HepG2 (cell line): ENCODE measurements around the gene CCDC150. TPM values are rescaled to one million over a fixed set of nuclear protein-coding genes. Genes with fewer than 3 reads are reported as not detected.

Experiments used
- ATAC-seq: fragments of 200-7000 bp; cut with Tn5 transposase; 3 replicates; pipeline ENCODE4 v1.9.1; 2020; ENCODE audit warnings: mild to moderate bottlenecking, moderate library complexity
- BruUV-seq: library from RNA; stranded (reverse); fragments of 400-500 nt; replicated peaks from 2 replicates; lab custom pipeline; 2021; lab: Mats Ljungman, UMichigan
- CTCF ChIA-PET: fragments of 300-600 bp; formaldehyde crosslinking; extraction: SDS; loops from one replicate; lab custom pipeline; 2021; ENCODE audit warnings: low total read pairs, inconsistent platforms, low intra/inter-chr PET ratio; lab: Yijun Ruan, JAX
- POLR2A ChIA-PET: fragments of 350-600 bp; sonication (Branson Sonifier 250); formaldehyde crosslinking; loops from one replicate; lab custom pipeline; 2020; ENCODE audit warnings: antibody characterized with exemption, inconsistent platforms; lab: Yijun Ruan, JAX
- DNase-seq: peaks from one replicate; pipeline ENCODE4 v3.0.0-alpha.2; 2015; ENCODE audit warnings: low spot score
- FAIRE-seq: peaks from 3 replicates; lab custom pipeline; 2011; peaks lifted over from hg19 to GRCh38; lab: Jason Lieb, UNC
- H2AFZ ChIP-seq: one replicate; pipeline ENCODE4 v1.6.1; 2011; ENCODE audit warnings: low read length, inconsistent platforms
- H3K27ac ChIP-seq: fragments of 300-600 bp; 3 replicates; pipeline ENCODE4 v1.8.0; 2011; ENCODE audit warnings: mixed run types, mild to moderate bottlenecking, mixed read lengths, low read length, inconsistent platforms; ENCODE audit not compliant: insufficient read depth; ENCODE audit errors: extremely low read length
- H3K27me3 ChIP-seq, 2 experiments: fragments of 200-600 bp in 1 of 2; 2 replicates in 1 of 2; 3 replicates in 1 of 2; pipeline versions ENCODE4 v1.6.0 to v1.8.0; 2011; ENCODE audit warnings: low read length in 2 of 2, mild to moderate bottlenecking in 2 of 2, moderate library complexity in 2 of 2, inconsistent platforms in 1 of 2; ENCODE audit not compliant: insufficient read depth in 2 of 2, control insufficient read depth in 1 of 2
- H3K36me3 ChIP-seq, 2 experiments: fragments of 200-600 bp in 1 of 2; replicated peaks in 1 of 2; 2 replicates in 1 of 2; 3 replicates in 1 of 2; pipeline versions ENCODE4 v1.5.1 to v1.8.0; 2011; ENCODE audit warnings: low read length in 2 of 2, inconsistent platforms in 1 of 2; ENCODE audit not compliant: insufficient read depth in 2 of 2, control insufficient read depth in 1 of 2
- H3K4me1 ChIP-seq: 2 replicates; pipeline ENCODE4 v1.5.1; 2012; ENCODE audit warnings: low read length, inconsistent platforms; ENCODE audit not compliant: insufficient read depth
- H3K4me2 ChIP-seq: 2 replicates; pipeline ENCODE4 v1.6.0; 2011; ENCODE audit warnings: low read depth, low read length, inconsistent platforms
- H3K4me3 ChIP-seq, 3 experiments: fragments of 200-600 bp in 1 of 3; sonication (generic), shearing (Covaris generic) in 1 of 3; replicated peaks in 1 of 3; 2 replicates each; pipeline ENCODE4 v1.5.1; 2011 to 2016; ENCODE audit warnings: low read length in 3 of 3, inconsistent platforms in 2 of 3, low read depth in 2 of 3, mild to moderate bottlenecking in 2 of 3, control low read depth in 1 of 3, mixed read lengths in 1 of 3; ENCODE audit not compliant: insufficient read depth in 1 of 3
- H3K79me2 ChIP-seq: one replicate; pipeline ENCODE4 v1.6.1; 2011; ENCODE audit warnings: low read length, inconsistent platforms; ENCODE audit not compliant: insufficient read depth
- H3K9ac ChIP-seq: 2 replicates; pipeline ENCODE4 v1.6.0; 2011; ENCODE audit warnings: mild to moderate bottlenecking, low read depth, low read length, inconsistent platforms; ENCODE audit not compliant: insufficient read depth
- H3K9me3 ChIP-seq: 2 replicates; pipeline ENCODE4 v1.5.1; 2012; ENCODE audit warnings: mild to moderate bottlenecking, low read length
- H4K20me1 ChIP-seq: 2 replicates; pipeline ENCODE4 v1.6.0; 2011; ENCODE audit warnings: inconsistent platforms, mild to moderate bottlenecking, low read length, moderate library complexity; ENCODE audit not compliant: insufficient read depth
- CEBPB ChIP-seq: IDR thresholded peaks from 2 replicates; pipeline ENCODE4 v1.6.1; 2011; ENCODE audit warnings: low read depth, low read length, improper control_type of control experiment, borderline replicate concordance
- CREBL2 ChIP-seq: sonication (generic); formaldehyde crosslinking; IDR thresholded peaks from 2 replicates; pipeline ENCODE4 v1.8.1; 2023; ENCODE audit warnings: missing genetic modification reagents, mild to moderate bottlenecking, borderline replicate concordance
- MAFG ChIP-seq: sonication (generic); formaldehyde crosslinking; IDR thresholded peaks from 2 replicates; pipeline ENCODE4 v1.5.1; 2020; ENCODE audit warnings: mild to moderate bottlenecking, missing genetic modification reagents
- MED8 ChIP-seq: sonication (generic); formaldehyde crosslinking; IDR thresholded peaks from 2 replicates; pipeline ENCODE4 v1.8.1; 2023; ENCODE audit warnings: mild to moderate bottlenecking, missing genetic modification reagents; ENCODE audit not compliant: insufficient replicate concordance
- NCOA2 ChIP-seq: sonication (generic); formaldehyde crosslinking; IDR thresholded peaks from 2 replicates; pipeline ENCODE4 v1.8.0; 2022; ENCODE audit warnings: inconsistent platforms
- NKX3-1 ChIP-seq: sonication (generic); formaldehyde crosslinking; IDR thresholded peaks from 2 replicates; pipeline ENCODE4 v1.5.0; 2020; ENCODE audit warnings: missing genetic modification reagents
- NONO ChIP-seq, 2 experiments: fragments of 450-650 bp in 1 of 2; sonication (generic) in 1 of 2; formaldehyde crosslinking in 1 of 2; IDR thresholded peaks in 1 of 2; conservative IDR thresholded peaks in 1 of 2; 2 replicates each; pipeline versions ENCODE4 v1.6.1 to v1.8.0; 2017 to 2022; ENCODE audit warnings: mild to moderate bottlenecking in 1 of 2, missing genetic modification reagents in 1 of 2, moderate library complexity in 1 of 2
- PITX1 ChIP-seq: sonication (generic); formaldehyde crosslinking; IDR thresholded peaks from 2 replicates; pipeline ENCODE4 v1.5.1; 2020; ENCODE audit warnings: mild to moderate bottlenecking, missing genetic modification reagents
- SMYD3 ChIP-seq: sonication (generic); formaldehyde crosslinking; IDR thresholded peaks from 2 replicates; pipeline ENCODE4 v1.8.1; 2023; ENCODE audit warnings: mild to moderate bottlenecking, missing genetic modification reagents
- SP1 ChIP-seq, 2 experiments: fragments of 450-650 bp in 1 of 2; sonication (generic) in 1 of 2; formaldehyde crosslinking in 1 of 2; IDR thresholded peaks; 2 replicates each; pipeline versions ENCODE4 v1.4.0 to v1.6.1; 2016 to 2020; ENCODE audit warnings: missing genetic modification reagents in 1 of 2
- ZFP41 ChIP-seq: sonication (generic); formaldehyde crosslinking; IDR thresholded peaks from 2 replicates; pipeline ENCODE4 v1.4.0; 2020; ENCODE audit warnings: mild to moderate bottlenecking, missing genetic modification reagents, borderline replicate concordance
- ZNF124 ChIP-seq: sonication (generic); formaldehyde crosslinking; IDR thresholded peaks from 2 replicates; pipeline ENCODE4 v1.4.0; 2020; ENCODE audit warnings: missing genetic modification reagents
- ZNF138 ChIP-seq: sonication (generic); formaldehyde crosslinking; IDR thresholded peaks from 2 replicates; pipeline ENCODE4 v1.5.0; 2020; ENCODE audit warnings: mild to moderate bottlenecking, low read depth, missing genetic modification reagents
- ZNF30 ChIP-seq: sonication (generic); formaldehyde crosslinking; IDR thresholded peaks from 2 replicates; pipeline ENCODE4 v1.5.0; 2020; ENCODE audit warnings: mild to moderate bottlenecking, missing genetic modification reagents
- ZNF816 ChIP-seq: sonication (generic); formaldehyde crosslinking; IDR thresholded peaks from 2 replicates; pipeline ENCODE4 v1.8.0; 2022; ENCODE audit warnings: missing genetic modification reagents, mild to moderate bottlenecking, borderline replicate concordance
- WGBS: methylation state at CpG from one replicate; pipeline ENCODE4 v1.1.6; 2017; ENCODE audit warnings: low lambda C conversion rate; 5-methylcytosine and 5-hydroxymethylcytosine counted together
- in situ Hi-C: cut with HindIII; loops from 2 replicates; pipeline ENCODE4 v1.10.0; 2017; ENCODE audit warnings: low pct_unique_long_range_greater_than_20kb; ENCODE audit not compliant: extremely low pct_ligation_motif_present
- intact Hi-C: fragments of 100-400 bp; cut with micrococcal nuclease; formaldehyde crosslinking; loops from one replicate; pipeline ENCODE4 v1.10.0; 2022; ENCODE audit not compliant: unreplicated experiment
- polyA plus RNA-seq, 8 experiments: library from polyadenylated mRNA; depleted of rRNA in 3 of 8; stranded (reverse) in 7 of 8; unstranded in 1 of 8; fragments of >200 nt; fragmentation: Illumina TruSeq in 4 of 8; extraction: Trizol in 4 of 8; gene quantifications; 2 replicates each; pipeline versions ENCODE4 v1.2.1 to v1.2.3, GENCODE V29; 2011 to 2016; ENCODE audit warnings: low read depth in 4 of 8, missing spikeins in 1 of 8, mixed read lengths in 1 of 8; ENCODE audit not compliant: insufficient read depth in 1 of 8
- total RNA-seq, 5 experiments: library from RNA; depleted of rRNA; stranded (reverse); fragments of >200 nt; fragmentation: Illumina TruSeq; extraction: Trizol; gene quantifications; 2 replicates each; pipeline ENCODE4 v1.2.3, GENCODE V29; 2016; ENCODE audit warnings: low read depth in 1 of 5
- TF ChIP-seq, protein P1 (sequence below): IDR thresholded peaks from 2 replicates; pipeline ENCODE4 v1.6.1; 2016; ENCODE audit warnings: mild to moderate bottlenecking, missing biosample characterization, missing genetic modification reagents

CCDC150 gene
- total and polyA plus RNA-seq, 2 of the 13 experiments (the other 11 are each of a cell fraction or from before 2014, with no cell fraction given) = 14.9 to 32.6 TPM

GRCh38 chr2:196718419-196719109 lies 79.0 kb downstream of the CCDC150 start:
- no peak for FAIRE-seq
- 54% methylated on average over 6 of the region's 6 CpGs for WGBS
- Histone ChIP-seq H4K20me1 (no peaks in the 10 kb centered on the region), H3K27ac (peak overlapping the region; percentile 81), H3K4me3 (peak overlapping the region in 2 of 3 experiments; percentile 11 to 42; a peak in 4 of 6 replicates), H2AFZ (peak overlapping the region; percentile 93), H3K9ac (peak overlapping the region; percentile 60), H3K27me3 (no peaks in the 10 kb centered on the region), H3K9me3 (no peaks in the 10 kb centered on the region), H3K79me2 (no peaks in the 10 kb centered on the region), H3K4me1 (peaks cover 14% of the 10 kb centered on the region), H3K4me2 (peak overlapping the region; percentile 69), H3K36me3 (peaks cover 3 to 7% of the 10 kb centered on the region in 2 experiments; a peak in 4 of 5 replicates)
- ATAC-seq = peak; percentile 74
- no peak for DNase-seq
- ChIA-PET CTCF (no interaction called here), POLR2A (interaction anchor here (0.9 to 1.7 kb wide), 4 partner anchors 11 to 209 kb away, joined by 3 to 10 read pairs (median 3); partner anchors contain the start of genes CCDC150 and GTF3C3)
- no TSS peak for BruUV-seq
- TF ChIP-seq ZNF124 (CRISPR knock-in tag) = 0 out of 2 replicates have a peak, but pooled peaks have one; percentile 18
- TF ChIP-seq CEBPB = peak; percentile 7; the same call in 1 of the 2 replicates
- peak; percentile 22; the same call in 1 of the 2 replicates for TF ChIP-seq NCOA2 (CRISPR knock-in tag)
- TF ChIP-seq ZNF816 (CRISPR knock-in tag) = no peak
- intact Hi-C loops (no loop called here), in situ Hi-C loops (no loop called here)

- in situ Hi-C loops (no loop called here), intact Hi-C loops (no loop called here)
- Histone ChIP-seq H3K36me3 (peaks cover 3 to 7% of the 10 kb centered on the region in 2 experiments; a peak in 4 of 5 replicates), H3K79me2 (no peaks in the 10 kb centered on the region), H3K27me3 (no peaks in the 10 kb centered on the region), H2AFZ (peak overlapping the region; percentile 100), H4K20me1 (no peaks in the 10 kb centered on the region), H3K9me3 (no peaks in the 10 kb centered on the region), H3K4me1 (peaks cover 14% of the 10 kb centered on the region), H3K4me2 (peak overlapping the region; percentile 69), H3K9ac (peak overlapping the region; percentile 60), H3K27ac (peak overlapping the region; percentile 81), H3K4me3 (peak overlapping the region; percentile 11 to 42 (median 16); a peak in 5 of 6 replicates)
- ATAC-seq (peak; percentile 100), DNase-seq (peak; percentile 79), FAIRE-seq (peak; percentile 51)
- ChIA-PET CTCF (no interaction called here), POLR2A (interaction anchor here (0.6 to 1.7 kb wide), 5 partner anchors 10 to 208 kb away, joined by 3 to 10 read pairs (median 3); partner anchors contain the start of genes CCDC150 and GTF3C3)
- BruUV-seq = TSS peak; percentile 64
- 23% methylated on average over 6 of the region's 6 CpGs for WGBS
- TF ChIP-seq MAFG (peak; percentile 96), NONO (IDR thresholded peaks at IDR 0.05) (no peak), NONO (CRISPR knock-in tag; conservative IDR thresholded peaks at IDR 0.05) (no peak), PITX1 (no peak), ZFP41 (CRISPR knock-in tag) (no peak), ZNF30 (CRISPR knock-in tag) (no peak), ZNF138 (CRISPR knock-in tag) (no peak), SP1 (IDR thresholded peaks at IDR 0.05) (no peak), SP1 (CRISPR knock-in tag; IDR thresholded peaks at IDR 0.05) (no peak), SMYD3 (CRISPR knock-in tag) (no peak), MED8 (CRISPR knock-in tag) (no peak), NKX3-1 (no peak), CREBL2 (CRISPR knock-in tag) (no peak)
- TF ChIP-seq, protein P1, sequence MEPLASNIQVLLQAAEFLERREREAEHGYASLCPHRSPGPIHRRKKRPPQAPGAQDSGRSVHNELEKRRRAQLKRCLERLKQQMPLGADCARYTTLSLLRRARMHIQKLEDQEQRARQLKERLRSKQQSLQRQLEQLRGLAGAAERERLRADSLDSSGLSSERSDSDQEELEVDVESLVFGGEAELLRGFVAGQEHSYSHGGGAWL (CRISPR knock-in tag) = no peak
Measured at GRCh38 chr2:196719110-196719872, 79.8 kb downstream of the CCDC150 start.
